HG03066 (cell line): ENCODE results near the gene SPTSSA.
"Not testable (repeated sequence)": the region's sequence is repeated elsewhere in the genome, so short reads cannot be mapped to it uniquely, and the experiment has no call there.

Source experiments
- ATAC-seq: cut with Tn5 transposase; IDR thresholded peaks from one replicate; pipeline ENCODE4 v1.9.1; 2021; ENCODE audit warnings: low read depth; ENCODE audit not compliant: unreplicated experiment

SPTSSA gene

GRCh38 chr14:34436118-34436905 is 25.7 kb downstream of the SPTSSA start:
- no peak for ATAC-seq

- ATAC-seq, result no peak
These were observed 28.1 kb downstream of the SPTSSA start for GRCh38 chr14:34433957-34434356.

DNA sequence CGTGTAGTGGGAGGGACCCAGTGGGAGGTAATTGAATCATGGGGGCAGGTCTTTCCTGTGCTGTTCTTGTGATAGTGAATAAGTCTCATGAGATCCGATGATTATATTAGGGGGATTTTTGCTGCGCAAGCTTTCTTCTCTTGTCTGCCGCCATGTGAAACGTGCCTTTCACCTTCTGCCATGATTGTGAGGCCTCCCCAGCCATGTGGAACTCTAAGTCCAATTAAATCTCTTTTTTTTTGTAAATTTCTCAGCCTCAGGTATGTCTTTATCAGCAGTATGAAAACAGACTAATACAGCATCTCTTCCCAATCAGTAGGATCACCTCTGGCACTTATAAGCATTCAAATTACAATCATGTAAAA is 34.0 kb downstream of the SPTSSA start:
- ATAC-seq, result not testable (repeated sequence)

DNA sequence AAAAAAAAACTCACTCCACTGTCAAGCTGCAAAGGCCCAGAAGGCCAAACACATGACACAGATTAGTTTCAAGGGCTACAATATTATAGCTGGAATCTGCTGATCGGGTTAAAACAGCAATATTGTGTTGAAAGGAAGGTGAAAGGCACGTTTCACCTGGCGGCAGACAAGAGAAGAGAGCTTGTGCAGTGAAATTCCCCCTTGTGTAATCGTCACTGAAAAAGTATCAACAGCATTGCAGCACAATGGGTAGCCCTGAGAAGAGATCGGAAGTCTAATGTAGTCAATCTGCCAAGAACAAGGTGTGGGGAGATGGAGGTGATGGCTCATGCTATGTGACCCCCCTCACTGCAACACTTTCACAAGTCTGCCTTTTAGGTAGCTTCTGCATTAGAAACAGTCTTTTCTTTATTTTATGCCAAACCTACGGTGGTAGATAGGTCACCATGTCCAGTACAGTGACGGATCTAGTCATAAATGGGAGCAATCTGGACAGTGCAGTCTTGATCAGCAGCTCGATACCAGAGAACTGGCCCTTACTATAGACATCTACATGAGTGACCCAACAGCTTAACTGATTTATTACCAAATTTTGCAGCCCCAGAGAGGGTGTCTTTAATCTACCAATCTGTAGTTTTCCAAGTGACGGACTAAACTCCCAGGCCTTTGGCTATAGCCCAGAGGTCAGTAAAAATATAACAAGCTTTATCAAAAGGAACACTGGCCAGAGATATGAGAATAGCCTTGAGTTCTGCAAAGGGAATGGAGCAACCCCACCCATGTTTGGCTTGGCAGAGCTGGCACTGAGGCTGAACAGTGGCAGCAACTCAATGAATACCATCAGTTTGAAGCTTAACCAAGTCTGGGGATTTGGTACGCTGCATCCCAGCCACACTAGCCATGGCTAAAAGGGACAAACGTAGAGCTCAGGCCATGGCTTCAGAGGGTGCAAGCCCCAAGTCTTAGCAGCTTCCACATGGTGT is 35.4 kb downstream of the SPTSSA start:
- ATAC-seq, result no peak

DNA sequence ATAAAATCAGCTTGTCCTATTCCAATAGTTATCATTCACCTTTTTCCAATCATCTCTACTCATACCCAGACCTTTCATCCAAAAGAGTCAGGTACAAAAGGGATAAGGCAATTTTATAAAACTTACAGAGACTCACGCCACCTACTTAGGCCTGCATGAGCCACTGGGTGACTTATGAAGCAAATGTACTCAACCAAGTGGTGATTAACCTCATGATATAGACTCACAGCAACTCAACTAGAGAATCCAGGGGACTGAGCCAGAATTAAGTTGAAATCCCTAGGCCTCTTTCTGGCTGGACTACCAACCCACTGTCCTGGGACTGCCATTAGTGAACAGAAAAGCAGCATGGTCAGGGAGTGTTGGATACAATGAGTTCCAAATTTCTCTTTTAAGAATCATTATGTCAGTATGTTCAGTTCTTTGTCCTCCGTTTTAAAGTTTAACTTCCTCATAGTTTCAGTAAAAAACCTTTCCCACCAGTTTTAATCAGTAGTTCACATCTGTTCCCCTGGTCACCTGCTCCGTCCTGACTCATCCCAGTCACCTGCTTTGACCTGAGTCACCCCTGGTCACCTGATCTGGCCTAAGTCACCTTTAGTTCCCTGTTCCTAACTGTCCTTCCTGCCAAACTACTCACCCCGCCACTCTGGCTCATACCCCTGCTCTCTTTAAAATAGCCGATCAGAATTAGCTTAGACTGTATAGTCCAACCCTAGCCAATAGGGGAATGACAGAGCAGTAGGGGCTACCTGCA is 36.8 kb downstream of the SPTSSA start:
- ATAC-seq, result no peak

DNA sequence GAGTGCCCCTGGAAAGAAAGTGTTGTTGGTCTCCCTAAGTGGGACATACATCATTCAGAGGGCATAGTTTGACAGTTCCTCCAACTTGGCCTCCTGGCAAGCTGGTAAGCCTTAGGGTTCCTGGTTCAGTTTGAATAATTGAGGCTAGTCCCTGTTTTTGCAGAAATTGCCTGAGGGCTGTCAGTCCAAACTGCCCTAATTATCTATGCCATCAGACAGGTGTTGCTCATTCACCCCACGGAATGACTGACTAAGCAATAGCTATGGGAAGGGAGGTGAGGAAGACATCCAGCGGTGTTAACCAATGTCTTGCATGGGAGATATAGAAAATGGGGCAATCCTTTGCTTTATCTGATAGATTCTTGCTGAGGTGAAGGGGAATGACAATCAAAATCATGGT is 37.6 kb downstream of the SPTSSA start:
- no peak for ATAC-seq

DNA sequence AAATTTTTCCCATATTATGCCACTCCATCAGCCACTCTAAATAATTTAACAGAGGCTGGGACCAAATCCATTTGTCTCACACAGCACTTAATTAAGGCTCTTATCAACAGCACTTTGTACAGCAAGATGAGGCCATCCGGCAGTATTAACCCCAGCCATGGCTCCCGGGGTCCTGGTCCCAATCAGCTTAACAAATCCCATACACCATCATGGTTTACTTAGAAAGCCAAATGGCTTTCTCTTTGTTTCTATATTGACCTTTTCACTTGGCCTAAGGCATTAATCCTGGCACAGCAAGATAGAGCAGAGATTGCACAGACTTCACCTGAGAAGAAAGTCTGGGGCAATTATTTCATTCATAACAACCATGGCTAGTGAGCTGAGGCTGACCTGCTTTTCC is 38.6 kb downstream of the SPTSSA start:
- ATAC-seq, result no peak

DNA sequence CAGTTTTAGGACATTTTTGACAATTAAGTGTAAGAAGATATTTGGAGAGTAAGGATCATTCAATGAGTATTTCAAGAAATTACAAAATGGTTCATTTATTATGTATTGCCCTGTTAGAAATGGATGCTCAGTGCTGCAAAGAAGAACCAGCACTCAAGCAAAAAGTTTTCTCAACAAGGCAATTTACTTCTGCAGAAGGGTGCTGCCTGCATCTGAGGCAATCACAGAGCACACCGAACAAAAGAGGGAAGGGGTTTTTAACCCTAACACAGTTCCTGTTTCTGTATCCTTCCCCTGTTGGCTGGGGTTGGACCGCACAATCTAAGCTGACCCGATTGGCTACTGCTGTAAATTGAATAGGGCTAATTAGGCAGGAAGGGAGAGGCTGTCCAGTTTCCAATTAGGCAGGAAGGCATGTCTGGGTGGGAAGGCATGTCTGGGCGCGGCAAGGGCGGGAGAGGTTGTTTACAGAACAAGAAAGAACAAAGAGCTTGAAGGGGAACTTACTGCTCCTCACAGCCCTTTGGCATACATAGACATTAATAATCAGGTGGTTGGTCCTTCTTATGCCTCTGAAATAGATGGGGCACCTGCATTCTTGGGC is 41.4 kb downstream of the SPTSSA start:
- no peak for ATAC-seq

GRCh38 chr14:34409721-34410120 is 52.3 kb downstream of the SPTSSA start:
- ATAC-seq, result no peak

- no peak for ATAC-seq
These were observed 54.1 kb downstream of the SPTSSA start for GRCh38 chr14:34407951-34408350.

- ATAC-seq, result no peak
These were observed 57.6 kb downstream of the SPTSSA start for GRCh38 chr14:34404416-34404815.

GRCh38 chr14:34403646-34404045 is 58.4 kb downstream of the SPTSSA start:
- ATAC-seq, result no peak

DNA sequence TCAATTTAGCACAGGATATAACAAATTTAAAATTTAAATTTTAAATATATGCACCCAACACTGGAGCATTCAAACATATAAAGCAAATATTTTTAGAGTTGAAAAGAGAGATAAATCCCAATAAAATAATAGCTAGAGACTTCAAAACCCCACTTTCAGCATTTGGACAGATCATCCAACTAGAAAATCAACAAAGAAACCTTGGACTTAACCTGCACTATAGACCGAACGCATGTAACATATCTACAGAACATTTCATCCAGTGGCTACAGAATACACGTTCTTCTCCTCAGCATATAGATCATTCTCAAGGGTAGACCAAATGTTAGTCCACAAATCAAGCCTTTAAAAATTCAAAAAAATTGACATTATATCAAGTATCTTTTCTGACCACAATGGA is 64.0 kb downstream of the SPTSSA start:
- no peak for ATAC-seq

GRCh38 chr14:34387974-34388516 is 74.0 kb downstream of the SPTSSA start:
- ATAC-seq, result no peak

GRCh38 chr14:34386865-34387485 is 75.1 kb downstream of the SPTSSA start:
- no peak for ATAC-seq

- ATAC-seq, result not testable (repeated sequence)
These were observed 76.2 kb downstream of the SPTSSA start for GRCh38 chr14:34385881-34386280.

GRCh38 chr14:34383839-34384238 is 78.2 kb downstream of the SPTSSA start:
- ATAC-seq, result no peak
